Epithelial cell of proximal tubule (primary cell): ENCODE data around the gene ZNF350. TPM values are rescaled to one million over a fixed set of nuclear protein-coding genes. Genes with fewer than 3 reads are reported as not detected.
A peak's percentile ranks its signal among the peaks of the same experiment; 100 is the strongest.
"Not testable (repeated sequence)": the region's sequence is repeated elsewhere in the genome, so short reads cannot be mapped to it uniquely, and the experiment has no call there.

Source experiments
- DNase-seq: peaks from one replicate; pipeline ENCODE4 v3.0.0-alpha.2; 2011; ENCODE audit warnings: low read depth
- H3K4me3 ChIP-seq: 2 replicates; pipeline ENCODE4 v1.5.1; 2011; ENCODE audit warnings: low read depth, mild to moderate bottlenecking, low read length
- CTCF ChIP-seq: conservative IDR thresholded peaks from 2 replicates; pipeline ENCODE4 v1.5.1; 2012; ENCODE audit warnings: low read depth, mild to moderate bottlenecking, low read length
- total RNA-seq: library from RNA; depleted of rRNA; stranded (reverse); fragments of >200 nt; gene quantifications from 2 replicates; pipeline ENCODE4 v1.2.3, GENCODE V29; 2015

ZNF350 gene
- total RNA-seq, 1 donor from 2014 or later: 4.3 TPM

GRCh38 chr19:52020506-52020905, 33.9 kb upstream of the ZNF350 start:
- no peak for TF ChIP-seq CTCF
- no peak overlapping the region for H3K4me3 ChIP-seq
- no peak for DNase-seq

- TF ChIP-seq CTCF: no peak
- H3K4me3 ChIP-seq: no peak overlapping the region
- no peak for DNase-seq
Observed at GRCh38 chr19:52010674-52011073, 24.0 kb upstream of the ZNF350 start.

- peak within 1 kb of the TSS; percentile 81 for H3K4me3 ChIP-seq
- no peak for TF ChIP-seq CTCF
- no peak for DNase-seq
Observed at GRCh38 chr19:52007806-52008557, 21.3 kb upstream of the ZNF350 start, which contains the start of gene ZNF615. TSS of gene ZNF615 (minus strand) at chr19:52008211. CDS start at chr19:52003711, 4,500 bp downstream.

GRCh38 chr19:52007451-52007805, 20.8 kb upstream of the ZNF350 start:
- TF ChIP-seq CTCF: no peak
- H3K4me3 ChIP-seq: peak overlapping the region; percentile 81
- no peak for DNase-seq

GRCh38 chr19:51994048-51994644, 7.5 kb upstream of the ZNF350 start:
- no peak for DNase-seq
- TF ChIP-seq CTCF: no peak
- H3K4me3 ChIP-seq: no peak overlapping the region

GRCh38 chr19:51993422-51993821, 6.8 kb upstream of the ZNF350 start:
- H3K4me3 ChIP-seq: no peak overlapping the region
- no peak for TF ChIP-seq CTCF
- DNase-seq: no peak

GRCh38 chr19:51983361-51983760, 3.3 kb downstream of the ZNF350 start:
- no peak overlapping the region for H3K4me3 ChIP-seq
- TF ChIP-seq CTCF: no peak
- no peak for DNase-seq

GRCh38 chr19:51980926-51981325, 5.7 kb downstream of the ZNF350 start:
- DNase-seq: not testable (repeated sequence)

More at GRCh38 chr19:51980926-51981325, 5.7 kb downstream of the ZNF350 start:
- not testable (repeated sequence) for H3K4me3 ChIP-seq
